Epithelial cell of esophagus (primary cell): Measurements from ENCODE around the gene CCSAP.

Experiments used
- DNase-seq: peaks from one replicate; pipeline ENCODE4 v3.0.0; 2010; ENCODE audit warnings: low read depth
- H3K4me3 ChIP-seq: 2 replicates; pipeline ENCODE4 v1.5.1; 2011; ENCODE audit warnings: mild to moderate bottlenecking, low read length, control low read depth
- CTCF ChIP-seq: IDR thresholded peaks from 2 replicates; pipeline ENCODE4 v1.5.1; 2011; ENCODE audit warnings: low read depth, mild to moderate bottlenecking, low read length, control low read depth, inconsistent platforms; ENCODE audit not compliant: insufficient read depth; ENCODE audit errors: missing control alignments

Gene CCSAP

GRCh38 chr1:229342656-229343569 is at the start of gene CCSAP:
CCSAP (minus strand) TSS chr1:229343047; CDS start chr1:229342465, 582 bp downstream.
- peak; percentile 53 for DNase-seq
- TF ChIP-seq CTCF: no peak
- H3K4me3 ChIP-seq: peak within 1 kb of the TSS; percentile 62

GRCh38 chr1:229390130-229390529 is 47.3 kb upstream of the CCSAP start:
- no peak for DNase-seq
- no peak overlapping the region for H3K4me3 ChIP-seq
- TF ChIP-seq CTCF: no peak

- TF ChIP-seq CTCF: no peak
- peak; percentile 60 for DNase-seq
- no peak overlapping the region for H3K4me3 ChIP-seq
These were observed 46.2 kb upstream of the CCSAP start for GRCh38 chr1:229388897-229389580.

GRCh38 chr1:229385853-229386456 is 43.1 kb upstream of the CCSAP start:
- no peak for DNase-seq
- no peak overlapping the region for H3K4me3 ChIP-seq
- no peak for TF ChIP-seq CTCF

- TF ChIP-seq CTCF: no peak
- no peak for DNase-seq
- no peak overlapping the region for H3K4me3 ChIP-seq
These were observed 42.0 kb upstream of the CCSAP start for GRCh38 chr1:229384822-229385221.

- TF ChIP-seq CTCF: no peak
- peak; percentile 11 for DNase-seq
These were observed 41.1 kb upstream of the CCSAP start for GRCh38 chr1:229383961-229384360.

More at GRCh38 chr1:229383961-229384360, 41.1 kb upstream of the CCSAP start:
- H3K4me3 ChIP-seq: no peak overlapping the region
